ENCODE data around the gene TRIM28. TPM values are rescaled to one million over a fixed set of nuclear protein-coding genes. Genes with fewer than 3 reads are reported as not detected.

Gene TRIM28
- total and polyA plus RNA-seq, 9 of the 15 experiments (the other 6 are each of a cell fraction or from before 2014, with no cell fraction given), result 12.1 to 797 (median 490) TPM

DNA sequence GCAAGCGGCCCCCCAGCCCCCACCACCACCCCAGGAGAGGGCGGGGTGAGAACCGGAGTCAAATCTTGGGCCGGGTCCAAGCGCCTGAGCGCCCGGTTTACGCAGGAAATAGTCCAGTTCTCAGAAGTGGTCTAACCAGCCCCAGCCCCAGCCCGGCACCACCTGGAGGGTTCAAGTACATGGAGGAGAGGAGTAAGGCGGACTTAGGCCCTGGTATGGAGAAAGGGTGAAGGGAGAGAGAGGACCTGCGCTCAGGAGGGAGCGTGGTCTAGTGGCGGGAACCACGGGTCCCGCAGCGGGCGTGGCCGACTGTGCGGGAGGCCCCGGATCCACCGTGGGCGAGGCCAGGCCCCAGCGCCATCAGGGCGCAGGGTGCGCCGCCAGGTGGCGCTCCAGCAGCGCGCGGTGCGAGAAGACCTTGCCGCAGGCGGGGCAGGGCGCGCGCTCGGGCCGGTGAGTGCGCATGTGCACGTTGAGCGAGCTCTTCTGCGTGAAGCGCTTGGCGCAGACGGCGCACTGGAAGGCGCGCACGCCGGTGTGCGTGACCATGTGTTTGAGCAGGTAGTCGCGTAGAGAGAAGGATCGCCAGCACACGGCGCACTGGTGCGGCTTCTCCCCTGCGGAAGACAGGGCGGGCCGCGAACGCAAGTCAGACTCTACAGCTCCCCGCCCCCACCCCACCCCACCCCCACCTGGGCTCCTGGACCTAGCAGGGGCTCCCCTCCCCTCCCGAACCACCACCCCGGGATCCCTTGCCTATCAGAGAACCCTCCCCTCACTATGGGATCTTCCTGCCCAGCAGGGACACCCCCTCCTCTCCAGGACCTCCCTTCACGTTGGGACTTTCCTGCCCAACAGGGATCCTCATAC lies 29.9 kb upstream of the TRIM28 start (continued):
- TF ChIP-seq, protein P1, sequence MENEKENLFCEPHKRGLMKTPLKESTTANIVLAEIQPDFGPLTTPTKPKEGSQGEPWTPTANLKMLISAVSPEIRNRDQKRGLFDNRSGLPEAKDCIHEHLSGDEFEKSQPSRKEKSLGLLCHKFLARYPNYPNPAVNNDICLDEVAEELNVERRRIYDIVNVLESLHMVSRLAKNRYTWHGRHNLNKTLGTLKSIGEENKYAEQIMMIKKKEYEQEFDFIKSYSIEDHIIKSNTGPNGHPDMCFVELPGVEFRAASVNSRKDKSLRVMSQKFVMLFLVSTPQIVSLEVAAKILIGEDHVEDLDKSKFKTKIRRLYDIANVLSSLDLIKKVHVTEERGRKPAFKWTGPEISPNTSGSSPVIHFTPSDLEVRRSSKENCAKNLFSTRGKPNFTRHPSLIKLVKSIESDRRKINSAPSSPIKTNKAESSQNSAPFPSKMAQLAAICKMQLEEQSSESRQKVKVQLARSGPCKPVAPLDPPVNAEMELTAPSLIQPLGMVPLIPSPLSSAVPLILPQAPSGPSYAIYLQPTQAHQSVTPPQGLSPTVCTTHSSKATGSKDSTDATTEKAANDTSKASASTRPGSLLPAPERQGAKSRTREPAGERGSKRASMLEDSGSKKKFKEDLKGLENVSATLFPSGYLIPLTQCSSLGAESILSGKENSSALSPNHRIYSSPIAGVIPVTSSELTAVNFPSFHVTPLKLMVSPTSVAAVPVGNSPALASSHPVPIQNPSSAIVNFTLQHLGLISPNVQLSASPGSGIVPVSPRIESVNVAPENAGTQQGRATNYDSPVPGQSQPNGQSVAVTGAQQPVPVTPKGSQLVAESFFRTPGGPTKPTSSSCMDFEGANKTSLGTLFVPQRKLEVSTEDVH (IDR thresholded peaks at IDR 0.05; ENCODE audit: low read depth, partially characterized antibody), result peak; percentile 78
- TF ChIP-seq ATF1 (CRISPR knock-in tag; IDR thresholded peaks at IDR 0.05), result no peak
- peak; percentile 62 for TF ChIP-seq ATF1 (tag; IDR thresholded peaks at IDR 0.05)
- TF ChIP-seq PRMT5 (CRISPR knock-in tag; IDR thresholded peaks at IDR 0.05), result no peak
- no peak for TF ChIP-seq MAFK (IDR thresholded peaks at IDR 0.05; ENCODE audit: low read length)
- TF ChIP-seq, protein P2, sequence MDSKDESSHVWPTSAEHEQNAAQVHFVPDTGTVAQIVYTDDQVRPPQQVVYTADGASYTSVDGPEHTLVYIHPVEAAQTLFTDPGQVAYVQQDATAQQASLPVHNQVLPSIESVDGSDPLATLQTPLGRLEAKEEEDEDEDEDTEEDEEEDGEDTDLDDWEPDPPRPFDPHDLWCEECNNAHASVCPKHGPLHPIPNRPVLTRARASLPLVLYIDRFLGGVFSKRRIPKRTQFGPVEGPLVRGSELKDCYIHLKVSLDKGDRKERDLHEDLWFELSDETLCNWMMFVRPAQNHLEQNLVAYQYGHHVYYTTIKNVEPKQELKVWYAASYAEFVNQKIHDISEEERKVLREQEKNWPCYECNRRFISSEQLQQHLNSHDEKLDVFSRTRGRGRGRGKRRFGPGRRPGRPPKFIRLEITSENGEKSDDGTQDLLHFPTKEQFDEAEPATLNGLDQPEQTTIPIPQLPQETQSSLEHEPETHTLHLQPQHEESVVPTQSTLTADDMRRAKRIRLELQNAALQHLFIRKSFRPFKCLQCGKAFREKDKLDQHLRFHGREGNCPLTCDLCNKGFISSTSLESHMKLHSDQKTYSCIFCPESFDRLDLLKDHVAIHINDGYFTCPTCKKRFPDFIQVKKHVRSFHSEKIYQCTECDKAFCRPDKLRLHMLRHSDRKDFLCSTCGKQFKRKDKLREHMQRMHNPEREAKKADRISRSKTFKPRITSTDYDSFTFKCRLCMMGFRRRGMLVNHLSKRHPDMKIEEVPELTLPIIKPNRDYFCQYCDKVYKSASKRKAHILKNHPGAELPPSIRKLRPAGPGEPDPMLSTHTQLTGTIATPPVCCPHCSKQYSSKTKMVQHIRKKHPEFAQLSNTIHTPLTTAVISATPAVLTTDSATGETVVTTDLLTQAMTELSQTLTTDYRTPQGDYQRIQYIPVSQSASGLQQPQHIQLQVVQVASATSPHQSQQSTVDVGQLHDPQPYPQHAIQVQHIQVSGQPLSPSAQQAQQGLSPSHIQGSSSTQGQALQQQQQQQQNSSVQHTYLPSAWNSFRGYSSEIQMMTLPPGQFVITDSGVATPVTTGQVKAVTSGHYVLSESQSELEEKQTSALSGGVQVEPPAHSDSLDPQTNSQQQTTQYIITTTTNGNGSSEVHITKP (IDR thresholded peaks at IDR 0.05; ENCODE audit: partially characterized antibody), result peak; percentile 25
- TF ChIP-seq, protein P3, sequence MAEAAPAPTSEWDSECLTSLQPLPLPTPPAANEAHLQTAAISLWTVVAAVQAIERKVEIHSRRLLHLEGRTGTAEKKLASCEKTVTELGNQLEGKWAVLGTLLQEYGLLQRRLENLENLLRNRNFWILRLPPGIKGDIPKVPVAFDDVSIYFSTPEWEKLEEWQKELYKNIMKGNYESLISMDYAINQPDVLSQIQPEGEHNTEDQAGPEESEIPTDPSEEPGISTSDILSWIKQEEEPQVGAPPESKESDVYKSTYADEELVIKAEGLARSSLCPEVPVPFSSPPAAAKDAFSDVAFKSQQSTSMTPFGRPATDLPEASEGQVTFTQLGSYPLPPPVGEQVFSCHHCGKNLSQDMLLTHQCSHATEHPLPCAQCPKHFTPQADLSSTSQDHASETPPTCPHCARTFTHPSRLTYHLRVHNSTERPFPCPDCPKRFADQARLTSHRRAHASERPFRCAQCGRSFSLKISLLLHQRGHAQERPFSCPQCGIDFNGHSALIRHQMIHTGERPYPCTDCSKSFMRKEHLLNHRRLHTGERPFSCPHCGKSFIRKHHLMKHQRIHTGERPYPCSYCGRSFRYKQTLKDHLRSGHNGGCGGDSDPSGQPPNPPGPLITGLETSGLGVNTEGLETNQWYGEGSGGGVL (CRISPR knock-in tag; IDR thresholded peaks at IDR 0.05), result no peak
- TF ChIP-seq, protein P4, sequence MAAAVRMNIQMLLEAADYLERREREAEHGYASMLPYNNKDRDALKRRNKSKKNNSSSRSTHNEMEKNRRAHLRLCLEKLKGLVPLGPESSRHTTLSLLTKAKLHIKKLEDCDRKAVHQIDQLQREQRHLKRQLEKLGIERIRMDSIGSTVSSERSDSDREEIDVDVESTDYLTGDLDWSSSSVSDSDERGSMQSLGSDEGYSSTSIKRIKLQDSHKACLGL (CRISPR knock-in tag; IDR thresholded peaks at IDR 0.05; ENCODE audit: borderline replicate concordance, poor library complexity, severe bottlenecking), result no peak
- TF ChIP-seq, protein P5, sequence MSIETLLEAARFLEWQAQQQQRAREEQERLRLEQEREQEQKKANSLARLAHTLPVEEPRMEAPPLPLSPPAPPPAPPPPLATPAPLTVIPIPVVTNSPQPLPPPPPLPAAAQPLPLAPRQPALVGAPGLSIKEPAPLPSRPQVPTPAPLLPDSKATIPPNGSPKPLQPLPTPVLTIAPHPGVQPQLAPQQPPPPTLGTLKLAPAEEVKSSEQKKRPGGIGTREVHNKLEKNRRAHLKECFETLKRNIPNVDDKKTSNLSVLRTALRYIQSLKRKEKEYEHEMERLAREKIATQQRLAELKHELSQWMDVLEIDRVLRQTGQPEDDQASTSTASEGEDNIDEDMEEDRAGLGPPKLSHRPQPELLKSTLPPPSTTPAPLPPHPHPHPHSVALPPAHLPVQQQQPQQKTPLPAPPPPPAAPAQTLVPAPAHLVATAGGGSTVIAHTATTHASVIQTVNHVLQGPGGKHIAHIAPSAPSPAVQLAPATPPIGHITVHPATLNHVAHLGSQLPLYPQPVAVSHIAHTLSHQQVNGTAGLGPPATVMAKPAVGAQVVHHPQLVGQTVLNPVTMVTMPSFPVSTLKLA (conservative IDR thresholded peaks at IDR 0.05), result peak; percentile 71 to 81
- TF ChIP-seq ZNF584 (CRISPR knock-in tag; IDR thresholded peaks at IDR 0.05; ENCODE audit: low read depth), result no peak
- TF ChIP-seq KDM2B (CRISPR knock-in tag; IDR thresholded peaks at IDR 0.05), result no peak
- peak; percentile 80 for TF ChIP-seq SMC3 (conservative IDR thresholded peaks at IDR 0.05; ENCODE audit: insufficient read depth, low read depth, low read length)
- TF ChIP-seq ZNF707 (CRISPR knock-in tag; conservative IDR thresholded peaks at IDR 0.05), result no peak
- TF ChIP-seq, protein P6, sequence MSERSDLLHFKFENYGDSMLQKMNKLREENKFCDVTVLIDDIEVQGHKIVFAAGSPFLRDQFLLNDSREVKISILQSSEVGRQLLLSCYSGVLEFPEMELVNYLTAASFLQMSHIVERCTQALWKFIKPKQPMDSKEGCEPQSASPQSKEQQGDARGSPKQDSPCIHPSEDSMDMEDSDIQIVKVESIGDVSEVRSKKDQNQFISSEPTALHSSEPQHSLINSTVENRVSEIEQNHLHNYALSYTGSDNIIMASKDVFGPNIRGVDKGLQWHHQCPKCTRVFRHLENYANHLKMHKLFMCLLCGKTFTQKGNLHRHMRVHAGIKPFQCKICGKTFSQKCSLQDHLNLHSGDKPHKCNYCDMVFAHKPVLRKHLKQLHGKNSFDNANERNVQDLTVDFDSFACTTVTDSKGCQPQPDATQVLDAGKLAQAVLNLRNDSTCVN (CRISPR knock-in tag; IDR thresholded peaks at IDR 0.05), result no peak

Measured in K562 (cell line).